HG02610 (cell line): ENCODE measurements around the gene GPR176.

Experiments
- ATAC-seq: cut with Tn5 transposase; IDR thresholded peaks from one replicate; pipeline ENCODE4 v1.9.1; 2021; ENCODE audit warnings: mild to moderate bottlenecking, moderate library complexity; ENCODE audit not compliant: unreplicated experiment

The GPR176 gene, protein sequence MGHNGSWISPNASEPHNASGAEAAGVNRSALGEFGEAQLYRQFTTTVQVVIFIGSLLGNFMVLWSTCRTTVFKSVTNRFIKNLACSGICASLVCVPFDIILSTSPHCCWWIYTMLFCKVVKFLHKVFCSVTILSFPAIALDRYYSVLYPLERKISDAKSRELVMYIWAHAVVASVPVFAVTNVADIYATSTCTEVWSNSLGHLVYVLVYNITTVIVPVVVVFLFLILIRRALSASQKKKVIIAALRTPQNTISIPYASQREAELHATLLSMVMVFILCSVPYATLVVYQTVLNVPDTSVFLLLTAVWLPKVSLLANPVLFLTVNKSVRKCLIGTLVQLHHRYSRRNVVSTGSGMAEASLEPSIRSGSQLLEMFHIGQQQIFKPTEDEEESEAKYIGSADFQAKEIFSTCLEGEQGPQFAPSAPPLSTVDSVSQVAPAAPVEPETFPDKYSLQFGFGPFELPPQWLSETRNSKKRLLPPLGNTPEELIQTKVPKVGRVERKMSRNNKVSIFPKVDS

DNA sequence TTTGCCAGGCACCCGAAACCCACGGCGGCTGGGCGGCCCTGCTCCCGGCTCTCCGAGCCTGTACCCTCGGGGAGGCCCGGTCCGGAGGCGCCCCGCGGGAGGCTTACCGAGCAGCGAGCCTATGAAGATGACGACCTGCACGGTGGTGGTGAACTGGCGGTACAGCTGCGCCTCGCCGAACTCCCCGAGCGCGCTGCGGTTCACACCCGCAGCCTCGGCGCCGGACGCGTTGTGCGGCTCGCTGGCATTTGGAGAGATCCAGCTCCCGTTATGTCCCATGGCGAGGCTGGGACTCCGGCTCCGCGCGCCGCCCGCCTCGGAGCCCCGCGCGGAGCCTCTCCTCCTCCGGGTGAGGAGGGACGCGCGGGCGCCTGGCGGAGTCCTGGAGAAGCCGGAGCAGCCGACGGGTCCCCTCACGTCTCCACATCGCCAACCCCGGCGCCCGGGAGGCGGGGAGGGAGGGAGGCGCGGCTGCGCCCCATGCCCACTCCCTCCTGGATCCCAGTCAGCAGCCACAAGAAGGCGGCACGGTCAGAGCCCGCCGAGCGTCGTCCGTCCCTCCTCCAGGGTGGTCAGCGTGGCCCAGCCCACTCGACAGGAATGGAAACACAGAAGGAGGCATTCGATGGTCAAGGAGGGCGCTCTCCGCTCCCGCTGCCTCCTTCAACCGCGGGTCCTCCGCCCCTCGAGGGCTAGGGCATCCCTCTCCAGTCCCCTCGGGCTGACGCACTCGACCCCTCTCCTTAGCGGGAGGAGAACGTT lies at the start of gene GPR176:
Gene GPR176, minus strand, starts transcription at position 519 of the 762 bp plus-strand sequence. Its CDS starts 240 bp downstream, at position 279.
- peak; percentile 14 for ATAC-seq

DNA sequence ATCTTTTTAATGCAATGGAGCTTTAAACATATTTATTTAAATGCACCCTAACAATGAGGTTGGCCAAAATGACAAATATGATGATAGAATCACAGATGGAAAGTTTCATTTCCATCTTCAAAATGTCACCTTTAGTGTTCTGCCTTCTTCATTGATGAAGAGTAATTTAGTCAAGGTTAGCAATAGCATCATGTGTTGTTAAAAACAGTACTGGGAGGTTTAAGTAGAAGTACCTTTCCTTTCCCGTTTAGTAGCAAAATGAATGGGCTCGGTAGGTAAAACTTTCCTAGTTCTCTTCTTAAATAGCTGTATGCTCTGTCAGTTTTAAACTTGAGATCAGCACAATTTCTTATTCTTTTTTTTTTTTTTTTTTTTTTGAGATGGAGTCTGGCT lies 48.9 kb upstream of the GPR176 start:
- no peak for ATAC-seq

DNA sequence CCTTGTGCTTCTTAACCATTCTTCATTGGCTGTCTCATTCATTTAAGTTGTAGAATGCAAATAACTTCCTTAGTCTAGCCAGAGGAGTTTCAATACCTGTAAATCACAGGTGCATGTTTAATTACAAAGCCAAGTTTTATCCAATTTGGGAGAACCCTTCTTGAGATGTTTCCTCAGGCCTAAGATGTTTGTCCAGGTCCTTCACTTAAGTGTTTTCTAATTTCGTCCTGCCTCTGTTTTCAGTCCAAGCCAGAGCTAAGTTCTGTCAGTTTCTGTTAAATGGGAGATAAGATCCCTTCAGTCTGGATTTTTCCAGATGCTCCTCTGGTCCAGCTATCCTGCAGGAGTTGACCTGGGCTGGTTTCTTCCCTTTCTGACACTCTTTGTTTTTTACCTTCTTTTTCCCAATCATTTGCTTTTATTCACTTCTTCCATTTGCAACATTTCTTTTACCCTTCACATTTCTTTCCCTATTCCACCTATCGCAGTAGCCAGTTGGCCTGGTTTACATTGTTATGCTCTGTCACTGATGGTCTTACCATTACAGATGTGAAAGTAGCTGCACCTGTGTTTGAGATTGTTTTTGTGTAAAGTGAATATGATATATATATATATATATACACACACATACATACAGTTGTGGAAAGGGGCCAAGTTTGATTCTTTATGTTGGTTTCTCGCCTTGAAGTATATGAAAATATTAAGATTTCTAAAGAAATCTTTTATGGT lies 48.4 kb upstream of the GPR176 start:
- no peak for ATAC-seq

DNA sequence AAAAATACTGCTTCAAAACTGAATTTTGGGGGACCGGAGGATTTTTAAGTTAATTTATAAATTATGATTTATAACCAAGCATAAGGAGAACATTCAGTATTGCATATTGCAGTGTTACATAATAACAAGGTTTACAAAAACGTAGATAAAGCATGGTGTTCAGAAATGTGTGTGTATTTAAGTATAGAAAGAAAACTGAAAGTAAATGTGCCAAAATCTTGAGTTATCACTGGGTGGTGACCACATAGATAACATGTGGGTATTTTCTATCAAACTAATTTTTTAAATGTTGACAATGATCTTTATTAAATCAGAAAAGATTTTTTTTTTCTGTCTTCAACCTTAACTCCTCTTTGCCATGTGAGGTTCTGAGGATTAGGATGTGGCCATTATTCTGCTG lies 46.5 kb upstream of the GPR176 start:
- no peak for ATAC-seq

DNA sequence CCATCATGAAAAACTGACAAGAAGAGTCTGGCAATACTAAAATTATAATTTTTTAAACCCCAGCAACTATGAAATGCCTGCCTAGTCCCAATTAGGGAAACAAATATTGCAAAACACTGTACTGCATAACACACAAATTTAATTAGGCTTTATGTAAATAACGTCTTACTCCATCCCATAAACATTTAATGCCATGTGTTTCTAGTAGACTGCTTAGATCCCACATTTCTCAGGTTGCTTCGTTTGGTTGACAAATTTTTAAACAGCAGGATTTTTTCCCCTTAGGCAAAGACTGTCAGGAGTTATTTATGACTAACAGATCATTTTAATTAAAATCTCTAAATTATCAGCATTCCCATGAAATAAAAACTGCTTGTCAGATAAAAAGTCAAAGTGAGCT lies 43.7 kb upstream of the GPR176 start:
- no peak for ATAC-seq

DNA sequence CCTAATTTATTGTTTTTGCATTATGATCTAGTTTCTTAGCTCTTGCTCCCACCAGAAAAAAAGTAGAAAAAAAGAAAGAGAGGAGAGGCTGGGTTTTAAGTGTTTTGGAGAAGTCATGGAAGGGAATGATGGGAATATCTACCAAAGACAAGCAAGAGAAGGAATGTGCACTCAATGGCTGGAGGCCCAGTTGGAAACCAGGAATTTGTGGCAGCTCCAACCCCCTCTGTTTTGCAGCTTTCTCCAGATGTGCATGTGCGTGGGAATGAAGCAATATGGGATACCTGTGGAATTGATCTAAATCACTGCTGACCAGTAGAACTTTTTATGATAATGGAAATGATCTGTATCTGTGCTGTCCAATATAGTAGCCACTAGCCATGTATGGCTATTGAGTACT lies 41.0 kb upstream of the GPR176 start:
- ATAC-seq, result no peak

DNA sequence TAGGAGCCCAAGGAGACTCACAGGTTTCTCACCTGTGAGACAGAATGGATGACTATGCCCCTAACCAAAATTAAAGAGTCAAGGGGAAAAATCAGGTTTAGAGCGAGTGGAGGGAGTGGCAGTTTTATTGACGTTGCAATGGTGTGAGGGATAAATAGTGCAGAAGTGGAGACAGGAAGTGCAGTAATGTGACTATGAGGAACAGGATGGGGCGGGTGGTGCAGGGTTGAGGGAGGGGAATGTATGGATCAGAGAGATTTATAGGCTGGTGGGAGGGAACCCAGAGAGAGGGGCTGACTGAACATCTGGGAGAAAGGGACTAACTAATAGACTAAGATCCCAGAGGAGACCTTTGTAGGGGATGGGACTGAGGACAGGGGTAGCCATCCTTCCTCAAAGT lies 40.3 kb upstream of the GPR176 start:
- no peak for ATAC-seq

DNA sequence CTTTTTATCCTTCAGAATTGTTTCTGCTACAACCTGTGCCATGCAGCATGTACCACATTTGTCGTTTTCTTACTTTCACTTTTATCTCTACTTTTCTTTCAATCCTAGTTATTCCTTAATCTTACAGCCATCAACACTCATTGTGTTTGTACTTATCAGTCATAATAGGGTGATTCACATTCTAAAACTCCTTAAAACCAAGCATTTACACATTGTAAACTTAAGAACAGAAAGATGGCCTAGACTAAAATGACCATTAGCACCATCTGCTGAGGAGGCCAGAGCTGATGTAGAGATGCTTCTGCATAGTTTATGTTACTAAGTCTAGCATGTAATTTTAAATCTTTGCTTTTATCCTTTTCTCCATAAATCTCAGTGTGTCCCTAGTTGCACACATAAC lies 39.3 kb upstream of the GPR176 start:
- no peak for ATAC-seq

DNA sequence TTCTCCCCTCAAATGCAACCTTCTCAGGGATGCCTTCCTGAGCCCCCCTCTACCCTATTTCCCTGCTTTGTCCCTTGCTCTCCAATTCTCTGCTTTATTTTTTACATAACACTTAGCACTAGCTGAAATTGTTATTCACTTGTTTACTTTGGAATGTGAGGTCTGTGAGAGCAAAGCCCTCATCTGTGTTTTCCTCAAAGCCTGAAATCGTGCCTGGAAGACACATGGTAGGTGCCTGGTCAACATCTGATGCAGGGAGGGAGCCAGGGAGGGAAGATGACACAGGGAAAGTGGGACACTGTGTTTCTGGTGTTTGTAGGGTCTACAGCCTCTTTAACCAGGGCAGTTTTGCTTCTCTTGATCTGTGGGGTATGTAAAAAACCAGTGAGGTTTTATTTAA lies 37.4 kb upstream of the GPR176 start:
- no peak for ATAC-seq

DNA sequence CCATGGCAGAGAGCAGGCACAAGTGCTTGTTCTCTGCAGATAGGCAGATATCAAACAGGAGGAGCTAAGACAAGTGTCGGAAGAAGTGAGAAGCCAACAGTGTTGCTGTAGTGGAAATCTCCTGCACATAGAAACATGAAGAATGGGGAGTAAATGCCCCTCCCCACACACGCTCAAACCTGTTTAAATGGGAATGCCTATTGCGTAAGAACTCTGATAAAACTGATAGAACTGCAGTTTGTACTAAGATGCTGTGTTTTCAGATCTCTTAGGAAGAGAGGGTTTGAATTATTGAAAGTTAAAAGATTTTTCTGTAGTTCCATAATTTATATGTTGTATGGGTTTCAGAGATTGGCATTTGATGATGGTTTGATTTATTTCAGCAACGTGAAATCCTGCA lies 33.5 kb upstream of the GPR176 start:
- no peak for ATAC-seq

DNA sequence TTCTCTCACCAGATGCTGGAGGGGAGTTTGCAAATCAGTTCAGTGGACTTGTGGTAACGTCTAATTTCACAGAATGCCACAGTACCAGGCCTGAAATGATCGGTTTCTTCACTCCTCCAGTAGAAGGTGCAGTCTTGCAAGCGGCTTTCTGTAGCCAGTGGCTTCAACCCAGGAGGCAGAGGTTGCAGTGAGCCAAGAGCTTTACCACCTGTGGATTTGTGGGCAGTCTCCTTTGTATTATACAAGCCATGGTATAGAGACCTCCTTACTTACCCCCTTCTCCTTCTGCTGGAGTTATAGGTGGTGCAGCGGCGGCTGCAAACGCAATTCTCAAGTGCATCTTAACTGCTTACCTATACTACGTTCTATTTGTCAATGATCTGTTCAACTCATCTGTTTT lies 31.5 kb upstream of the GPR176 start:
- no peak for ATAC-seq

DNA sequence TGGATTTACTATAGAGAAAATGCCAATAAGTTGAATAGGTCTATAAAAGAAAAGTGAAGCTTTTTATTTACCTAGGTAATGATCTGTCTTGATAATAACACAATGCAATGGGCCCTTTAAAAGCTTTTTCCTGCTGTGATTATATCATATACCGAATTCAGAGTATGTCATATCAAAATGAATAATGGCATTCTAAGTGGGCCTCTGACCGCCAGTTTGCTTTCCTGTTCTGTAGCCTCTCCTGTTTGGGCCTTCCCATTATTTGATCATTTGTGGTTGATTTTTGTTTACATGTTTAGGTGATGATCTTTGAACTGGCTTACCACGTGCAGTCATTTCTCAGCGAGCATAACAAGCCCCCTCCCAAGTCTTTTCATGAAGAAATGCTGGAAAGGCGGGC lies 28.8 kb upstream of the GPR176 start:
- ATAC-seq, result no peak

DNA sequence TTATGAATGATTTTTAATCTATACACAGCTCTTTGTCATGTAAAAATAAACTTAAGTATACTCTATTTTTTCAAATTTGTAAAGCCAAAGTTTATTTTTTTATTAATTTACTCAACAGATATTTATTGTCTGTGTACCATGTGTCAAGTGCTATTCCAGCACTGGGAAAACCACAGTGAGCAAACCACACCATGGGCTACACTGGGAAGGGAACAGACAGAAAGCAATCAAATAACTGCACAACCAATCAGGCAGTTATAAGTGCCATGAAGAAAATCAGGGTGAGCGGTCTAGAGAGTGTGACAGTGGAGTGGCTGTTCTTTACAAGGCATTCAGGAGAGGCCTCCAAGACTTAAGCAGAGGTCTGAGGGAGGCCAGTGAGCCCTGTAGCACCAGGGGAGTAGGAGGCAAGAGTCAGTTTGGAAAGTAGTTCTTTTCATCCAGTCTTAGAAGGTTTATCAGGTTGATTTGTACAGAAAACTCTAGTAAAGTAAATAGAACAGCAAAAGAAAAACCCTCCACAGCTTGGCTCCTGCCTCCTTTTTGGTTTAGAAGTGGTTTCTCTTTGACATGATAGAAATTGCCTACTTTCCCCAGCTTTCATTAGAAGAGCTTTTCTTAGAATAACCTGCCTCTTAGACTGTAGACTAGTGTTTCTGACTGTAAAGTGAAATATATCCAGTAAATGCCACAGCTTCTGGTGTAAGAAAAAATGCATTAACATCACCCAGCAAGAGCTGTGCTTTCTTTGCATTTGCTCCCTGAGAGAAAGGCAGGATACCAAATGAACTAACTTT lies 27.5 kb upstream of the GPR176 start:
- no peak for ATAC-seq

DNA sequence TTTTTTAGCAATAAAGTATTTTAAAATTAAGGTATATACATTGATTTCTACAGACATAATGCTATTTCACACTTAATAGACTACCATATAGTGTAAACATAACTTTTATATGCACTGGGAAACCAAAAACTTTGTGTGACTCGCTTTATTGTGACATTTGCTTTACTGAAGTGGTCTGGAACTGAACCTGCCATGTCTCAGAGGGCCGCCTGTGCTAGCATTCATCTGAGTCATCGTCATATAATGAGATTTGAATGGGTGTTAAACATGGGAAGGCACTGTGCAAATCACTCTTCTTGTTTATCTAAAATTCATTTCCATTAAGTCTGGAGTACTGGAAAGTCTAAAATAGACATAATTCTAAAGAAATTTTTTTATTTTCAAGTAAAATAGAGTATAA lies 26.8 kb upstream of the GPR176 start:
- ATAC-seq, result no peak

DNA sequence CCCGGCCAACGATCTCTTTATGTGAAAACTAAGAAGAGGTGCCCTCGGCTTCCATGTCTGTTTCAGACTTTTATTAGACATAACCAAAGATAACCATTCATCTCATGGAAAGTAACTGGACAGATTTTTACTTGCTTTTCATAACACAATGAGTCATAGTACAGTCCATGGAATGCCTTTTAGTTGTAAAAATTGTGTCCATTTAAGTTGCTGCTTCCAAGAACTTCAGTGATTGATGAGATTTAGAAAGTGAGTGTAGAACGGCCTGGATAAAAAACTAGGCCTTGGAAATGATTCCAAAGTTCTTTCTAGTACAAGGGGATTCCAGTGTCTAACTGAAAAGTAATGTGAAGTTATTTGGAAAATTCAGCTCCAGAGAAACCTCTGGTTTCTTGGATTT lies 24.7 kb upstream of the GPR176 start:
- no peak for ATAC-seq

DNA sequence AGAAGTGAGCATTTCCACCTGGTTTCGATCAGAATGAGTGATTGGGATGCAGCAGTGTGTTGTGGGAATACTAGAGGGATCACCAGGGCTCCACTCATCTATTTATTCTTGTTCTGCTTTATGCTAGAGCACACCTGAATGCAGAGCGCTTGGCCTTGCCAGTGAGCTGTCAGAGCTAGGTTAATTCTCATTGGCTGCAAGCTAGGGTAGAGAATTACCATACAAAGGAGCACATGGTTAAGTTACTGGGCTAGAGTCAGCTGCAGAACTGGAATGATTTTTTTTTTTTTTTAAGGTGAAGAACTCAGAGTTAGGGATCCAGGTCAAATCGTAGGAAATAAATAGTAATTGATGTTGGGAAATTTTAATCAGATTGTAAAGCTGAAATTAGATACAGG lies 22.7 kb upstream of the GPR176 start:
- ATAC-seq, result no peak

DNA sequence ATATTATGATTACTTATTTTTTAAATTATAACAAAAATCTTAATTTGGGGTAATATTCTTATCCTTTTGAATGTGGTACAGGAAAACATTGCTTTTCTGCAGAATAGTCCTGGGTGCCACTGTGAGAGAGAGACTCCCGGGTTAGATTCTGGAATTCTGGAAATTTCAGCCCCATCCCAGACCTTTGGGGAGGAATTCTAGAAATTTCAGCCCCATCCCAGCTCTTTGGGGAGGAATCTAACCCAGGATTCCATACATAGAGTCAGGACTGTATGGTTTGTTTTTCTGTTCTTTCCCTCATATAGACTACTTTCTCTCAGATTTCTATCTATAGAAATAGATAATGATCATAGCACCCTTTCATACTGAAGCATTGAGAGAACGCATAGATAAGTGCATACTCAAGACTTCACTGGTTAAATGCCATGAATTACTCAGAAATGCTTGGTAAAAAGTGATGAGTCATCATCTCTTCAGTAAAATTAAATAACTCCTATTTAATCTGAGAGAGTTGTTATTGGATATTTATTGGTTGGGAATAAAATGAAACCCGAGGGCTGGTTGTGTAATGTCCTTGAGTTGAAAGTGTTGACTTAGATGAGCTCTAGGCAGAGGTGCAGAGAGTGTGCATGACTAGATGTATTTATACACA lies 22.2 kb upstream of the GPR176 start:
- no peak for ATAC-seq

DNA sequence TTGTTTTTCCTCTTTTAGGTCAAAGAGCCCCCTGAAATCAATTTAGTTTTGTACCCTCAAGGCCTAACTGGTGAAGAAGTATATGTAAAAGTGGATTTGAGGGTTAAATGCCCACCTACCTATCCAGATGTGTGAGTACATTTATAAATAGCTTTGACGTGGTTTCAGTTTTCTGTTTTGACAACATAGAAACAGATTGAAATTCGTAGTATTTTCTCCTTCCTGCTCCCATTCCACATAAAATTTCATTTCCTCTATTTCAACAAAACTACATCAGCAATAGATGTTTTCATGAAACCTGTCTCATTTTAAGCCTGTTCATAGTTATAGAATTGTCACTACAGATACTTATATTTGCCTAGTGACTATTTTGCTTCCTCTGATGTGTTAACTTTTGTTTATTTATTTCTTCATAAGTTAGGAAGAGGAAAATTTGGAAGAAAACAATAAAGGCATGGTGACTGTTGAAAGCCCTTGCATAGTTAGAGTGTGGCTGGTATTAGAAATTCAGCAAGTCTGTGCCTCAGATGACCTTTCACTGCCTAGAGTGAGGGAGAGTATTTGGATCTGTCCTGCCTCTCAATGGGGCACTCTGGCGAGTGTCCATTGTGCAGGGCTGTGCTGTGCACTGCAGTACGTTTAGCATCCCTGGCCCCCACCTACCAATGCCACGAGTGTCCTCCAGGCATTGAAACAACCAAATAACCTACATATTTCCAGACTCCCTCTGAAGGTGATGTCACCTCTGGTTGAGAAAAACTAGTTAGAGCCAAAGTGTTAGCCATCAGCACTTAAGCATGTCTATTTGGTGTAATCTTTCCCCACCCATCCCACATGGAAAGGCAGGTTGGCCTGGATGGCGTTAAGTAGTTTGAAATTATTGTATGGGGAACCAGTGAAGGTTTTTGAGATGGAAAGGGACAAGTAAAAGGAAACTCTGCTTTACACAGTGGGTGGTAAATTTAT lies 19.7 kb upstream of the GPR176 start:
- ATAC-seq, result no peak

DNA sequence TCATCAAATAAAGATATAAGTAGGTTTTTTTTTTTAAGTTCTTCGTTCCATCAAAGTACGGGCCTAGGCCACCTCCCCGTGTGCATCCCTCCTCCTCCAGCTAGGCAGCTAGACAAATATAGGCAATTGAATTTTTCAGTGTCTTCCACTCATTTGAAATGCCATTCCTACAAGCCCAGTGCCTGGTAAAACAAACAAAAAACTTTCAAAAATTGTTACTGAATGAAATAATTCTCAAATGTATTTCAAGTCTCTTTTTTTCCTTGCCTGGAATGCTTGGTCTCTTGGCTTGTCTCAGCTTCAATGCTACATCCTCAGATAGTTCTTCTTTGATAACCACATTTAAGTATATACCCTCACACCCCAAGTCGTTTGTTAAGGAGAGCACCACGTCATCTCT lies 17.6 kb upstream of the GPR176 start:
- no peak for ATAC-seq
